Measurements from ENCODE around the gene TLR3. TPM values are rescaled to one million over a fixed set of nuclear protein-coding genes. Genes with fewer than 3 reads are reported as not detected.
A peak's percentile ranks its signal among the peaks of the same experiment; 100 is the strongest.

Gene TLR3
- total and polyA plus RNA-seq, 2 donors (not counting 3 experiments of a cell fraction or from before 2014, with no cell fraction given) = 1.6 to 5.2 TPM

- Histone ChIP-seq H3K4me2 (ENCODE audit: insufficient read depth, low read length) (peak overlapping the region; percentile 98), H3K9me1 (replicated peaks; ENCODE audit: control insufficient read depth, extremely low read depth, insufficient read depth, low read length) (no peaks in the 10 kb centered on the region), H3K4me1 (ENCODE audit: control insufficient read depth, extremely low read depth, insufficient read depth, low read length) (peaks cover 8% of the 10 kb centered on the region), H3K4me3 (replicated peaks in 1 of 3; ENCODE audit: insufficient read depth in 1 of 3, low read depth in 1 of 3, low read length in 3 of 3) (no peak overlapping the region), H3K27me3 (ENCODE audit: control insufficient read depth in 2 of 2, insufficient read depth in 2 of 2, low read length in 2 of 2) (no peaks in the 10 kb centered on the region), H3K79me2 (ENCODE audit: control insufficient read depth, insufficient read depth, low read length) (no peaks in the 10 kb centered on the region), H3K27ac (ENCODE audit: insufficient read depth, low read depth, low read length) (no peak overlapping the region), H3K36me3 (ENCODE audit: control insufficient read depth in 2 of 2, extremely low read depth in 1 of 2, insufficient read depth in 2 of 2, low read length in 2 of 2) (no peaks in the 10 kb centered on the region), H3K9me3 (replicated peaks; ENCODE audit: control insufficient read depth, insufficient read depth, low read length) (no peaks in the 10 kb centered on the region), H3K9ac (replicated peaks; ENCODE audit: extremely low read depth, insufficient read depth, low read length) (no peak overlapping the region), H4K20me1 (replicated peaks; ENCODE audit: control insufficient read depth, extremely low read depth, insufficient read depth, low read length) (no peaks in the 10 kb centered on the region), H2AFZ (ENCODE audit: low read depth, low read length) (peak overlapping the region; percentile 86)
- dilution Hi-C loops (cut with MboI; ENCODE audit: extremely low pct_ligation_motif_present, low sequenced_read_pairs) (no loop called here), intact Hi-C loops (cut with micrococcal nuclease) (loop anchor here (1.0 kb wide), 1 partner anchor 122 kb away; the partner anchor contains the start of gene CYP4V2)
- FAIRE-seq (no peak), DNase-seq (ENCODE audit: low read depth, low spot score) (no peak)
- TF ChIP-seq EZH2 (IDR thresholded peaks at IDR 0.05; ENCODE audit: borderline replicate concordance, low read depth, low read length, severe bottlenecking) (no peak), JUN (IDR thresholded peaks at IDR 0.05; ENCODE audit: borderline replicate concordance, insufficient read depth, insufficient read length, low read depth) (no peak), MYC (IDR thresholded peaks at IDR 0.05; ENCODE audit: low read depth, low read length) (no peak), FOS (IDR thresholded peaks at IDR 0.05; ENCODE audit: borderline replicate concordance, insufficient read depth, low read length) (no peak), POLR2A (IDR thresholded peaks at IDR 0.05; ENCODE audit: low read depth, low read length) (no peak), GATA2 (IDR thresholded peaks at IDR 0.05; ENCODE audit: insufficient read depth, insufficient read length, low read depth, low read length) (no peak), POLR2AphosphoS5 (IDR thresholded peaks at IDR 0.05; ENCODE audit: insufficient read depth, low read depth, low read length) (no peak)
- TF ChIP-seq, protein P1, sequence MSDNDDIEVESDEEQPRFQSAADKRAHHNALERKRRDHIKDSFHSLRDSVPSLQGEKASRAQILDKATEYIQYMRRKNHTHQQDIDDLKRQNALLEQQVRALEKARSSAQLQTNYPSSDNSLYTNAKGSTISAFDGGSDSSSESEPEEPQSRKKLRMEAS (IDR thresholded peaks at IDR 0.05; ENCODE audit: insufficient read depth, insufficient read length) = no peak
- TF ChIP-seq, protein P2, sequence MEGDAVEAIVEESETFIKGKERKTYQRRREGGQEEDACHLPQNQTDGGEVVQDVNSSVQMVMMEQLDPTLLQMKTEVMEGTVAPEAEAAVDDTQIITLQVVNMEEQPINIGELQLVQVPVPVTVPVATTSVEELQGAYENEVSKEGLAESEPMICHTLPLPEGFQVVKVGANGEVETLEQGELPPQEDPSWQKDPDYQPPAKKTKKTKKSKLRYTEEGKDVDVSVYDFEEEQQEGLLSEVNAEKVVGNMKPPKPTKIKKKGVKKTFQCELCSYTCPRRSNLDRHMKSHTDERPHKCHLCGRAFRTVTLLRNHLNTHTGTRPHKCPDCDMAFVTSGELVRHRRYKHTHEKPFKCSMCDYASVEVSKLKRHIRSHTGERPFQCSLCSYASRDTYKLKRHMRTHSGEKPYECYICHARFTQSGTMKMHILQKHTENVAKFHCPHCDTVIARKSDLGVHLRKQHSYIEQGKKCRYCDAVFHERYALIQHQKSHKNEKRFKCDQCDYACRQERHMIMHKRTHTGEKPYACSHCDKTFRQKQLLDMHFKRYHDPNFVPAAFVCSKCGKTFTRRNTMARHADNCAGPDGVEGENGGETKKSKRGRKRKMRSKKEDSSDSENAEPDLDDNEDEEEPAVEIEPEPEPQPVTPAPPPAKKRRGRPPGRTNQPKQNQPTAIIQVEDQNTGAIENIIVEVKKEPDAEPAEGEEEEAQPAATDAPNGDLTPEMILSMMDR (IDR thresholded peaks at IDR 0.05; ENCODE audit: extremely low read depth in 1 of 2, insufficient read depth in 1 of 2, low read depth in 1 of 2, low read length in 2 of 2) = no peak
- CTCF ChIA-PET = interaction anchor here (2.4 to 3.1 kb wide), 2 partner anchors 132 to 518 kb away, joined by 7 to 37 read pairs; no protein-coding TSS in a partner anchor
- POLR2A ChIA-PET = no interaction called here
- no TSS peak for BruUV-seq (replicated peaks)
Observed at GRCh38 chr4:186069729-186070128, 773 bp downstream of the TLR3 start.
